HG02610 (cell line): ENCODE data around the gene PEX14.

Experiments used
- ATAC-seq: cut with Tn5 transposase; IDR thresholded peaks from one replicate; pipeline ENCODE4 v1.9.1; 2021; ENCODE audit warnings: mild to moderate bottlenecking, moderate library complexity; ENCODE audit not compliant: unreplicated experiment

The PEX14 gene

GRCh38 chr1:10614377-10615225 lies 139.9 kb downstream of the PEX14 start:
- no peak for ATAC-seq

GRCh38 chr1:10615332-10615731 lies 140.6 kb downstream of the PEX14 start:
- ATAC-seq, result no peak

GRCh38 chr1:10615932-10616671 lies 141.4 kb downstream of the PEX14 start:
- ATAC-seq, result no peak

GRCh38 chr1:10616696-10617095 lies 141.9 kb downstream of the PEX14 start:
- no peak for ATAC-seq

- ATAC-seq, result no peak
Observed at GRCh38 chr1:10617318-10617717, 142.6 kb downstream of the PEX14 start.

- no peak for ATAC-seq
Observed at GRCh38 chr1:10617931-10618885, 143.5 kb downstream of the PEX14 start.

GRCh38 chr1:10620776-10621175 lies 146.0 kb downstream of the PEX14 start:
- no peak for ATAC-seq

- ATAC-seq, result no peak
Observed at GRCh38 chr1:10621906-10622305, 147.2 kb downstream of the PEX14 start.

GRCh38 chr1:10622910-10623685 lies 148.3 kb downstream of the PEX14 start:
- no peak for ATAC-seq

GRCh38 chr1:10623686-10624145 lies 149.0 kb downstream of the PEX14 start:
- no peak for ATAC-seq

GRCh38 chr1:10624256-10625050 lies 149.7 kb downstream of the PEX14 start:
- no peak for ATAC-seq

GRCh38 chr1:10625076-10625475 lies 150.3 kb downstream of the PEX14 start:
- ATAC-seq, result no peak

GRCh38 chr1:10625554-10625953 lies 150.8 kb downstream of the PEX14 start:
- no peak for ATAC-seq

GRCh38 chr1:10626131-10626731 lies 151.5 kb downstream of the PEX14 start:
- ATAC-seq, result no peak

GRCh38 chr1:10626791-10627410 lies 152.2 kb downstream of the PEX14 start:
- no peak for ATAC-seq

GRCh38 chr1:10628685-10629084 lies 153.9 kb downstream of the PEX14 start:
- ATAC-seq, result no peak

- no peak for ATAC-seq
Observed at GRCh38 chr1:10629091-10629815, 154.5 kb downstream of the PEX14 start.
